Colonic mucosa (tissue), 4 donors: ENCODE data around the gene DCXR. TPM values are rescaled to one million over a fixed set of nuclear protein-coding genes. Genes with fewer than 3 reads are reported as not detected.
A peak's percentile ranks its signal among the peaks of the same experiment; 100 is the strongest.
"Not testable (repeated sequence)": the region's sequence is repeated elsewhere in the genome, so short reads cannot be mapped to it uniquely, and the experiment has no call there.

Experiments used
- DNase-seq: peaks from one replicate; pipeline ENCODE4 v3.0.0-alpha.2; 2020
- H3K27ac ChIP-seq: fragments of 200-600 bp; one replicate; pipeline ENCODE4 v1.8.0; 2021
- H3K27me3 ChIP-seq: fragments of 200-600 bp; one replicate; pipeline ENCODE4 v1.8.0; 2021
- H3K36me3 ChIP-seq: fragments of 200-600 bp; one replicate; pipeline ENCODE4 v1.8.0; 2021
- H3K4me1 ChIP-seq: fragments of 200-600 bp; one replicate; pipeline ENCODE4 v1.8.0; 2021; ENCODE audit warnings: mild to moderate bottlenecking
- H3K4me3 ChIP-seq: fragments of 200-600 bp; one replicate; pipeline ENCODE4 v1.8.0; 2021
- H3K9ac ChIP-seq, 2 donors: one replicate each; pipeline ENCODE4 v1.7.0; 2013; ENCODE audit warnings: control low read depth in 2 of 2, low read depth in 2 of 2, low read length in 2 of 2
- H3K9me3 ChIP-seq: fragments of 200-600 bp; one replicate; pipeline ENCODE4 v1.8.0; 2021
- CTCF ChIP-seq: fragments of 200-600 bp; IDR thresholded peaks from one replicate; pipeline ENCODE4 v1.8.0; 2022; ENCODE audit warnings: antibody characterized with exemption, mild to moderate bottlenecking
- intact Hi-C: fragments of 100-400 bp; cut with DNase I; formaldehyde crosslinking; loops from one replicate; pipeline ENCODE4 v1.14.1; 2022
- total RNA-seq, 2 donors: library from RNA; stranded (reverse); fragmentation: NEBNext Ultra II Directional in 1 of 2; extraction: Animal tissue kit (Norgen Biotek cat#: 25700) in 1 of 2; gene quantifications; one replicate each; pipeline ENCODE4 v1.2.1, GENCODE V29; 2021
- donor health status: healthy.
- donor health status: DM: no; HTN: no; CAD: no.
- donor health status: DM: no; HTN: no; CAD: no.

DCXR gene
- total RNA-seq, 2 donors from 2014 or later, result 115 to 183 TPM

DNA sequence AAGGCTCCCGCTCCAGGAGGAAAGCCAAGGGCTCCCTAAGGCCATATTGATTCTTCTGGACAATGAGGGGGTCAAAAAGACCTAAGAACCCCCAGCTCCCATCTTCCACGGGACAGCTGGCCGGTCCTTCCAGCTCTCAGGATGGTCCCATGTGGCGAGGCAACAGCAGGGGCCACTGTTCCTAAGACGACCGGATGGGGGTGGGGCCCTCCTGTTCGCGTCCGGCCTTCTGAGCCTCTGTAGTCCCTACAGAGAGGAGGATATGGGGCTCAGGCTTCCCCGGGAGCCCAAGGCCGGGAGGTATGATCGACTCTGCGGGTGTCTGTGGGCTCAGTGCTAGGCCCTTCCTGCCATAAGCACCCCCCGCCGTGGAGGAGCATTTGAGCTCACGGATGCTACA is 6.0 kb upstream of the DCXR start:
- intact Hi-C loops, result no loop called here
- Histone ChIP-seq H3K9ac (no peak overlapping the region), H3K4me1 (no peaks in the 10 kb centered on the region), H3K27ac (no peak overlapping the region), H3K4me3 (no peak overlapping the region), H3K27me3 (no peaks in the 10 kb centered on the region), H3K36me3 (no peaks in the 10 kb centered on the region), H3K9me3 (no peaks in the 10 kb centered on the region)
- TF ChIP-seq CTCF, result no peak
- DNase-seq, result no peak

DNA sequence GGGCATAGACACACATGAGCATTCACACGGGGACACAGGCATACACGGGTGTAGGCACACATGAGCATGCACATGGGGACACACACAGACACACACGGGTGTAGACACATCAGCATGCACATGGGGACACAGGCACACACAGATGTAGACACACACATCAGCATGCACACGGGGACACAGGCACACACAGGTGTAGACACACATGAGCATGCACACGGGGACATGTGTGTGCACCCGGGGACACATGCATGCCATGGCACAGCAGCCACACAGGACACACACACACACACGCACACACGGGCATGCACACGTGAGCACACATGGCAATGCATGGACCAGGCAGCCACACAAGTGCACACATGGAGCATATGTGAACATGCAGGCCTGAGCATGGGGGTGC is 5.2 kb upstream of the DCXR start:
- TF ChIP-seq CTCF, result no peak
- no peaks in the 10 kb centered on the region for H3K27me3 ChIP-seq
- no peak overlapping the region for H3K27ac ChIP-seq
- intact Hi-C loops, result no loop called here
- no peak overlapping the region for H3K4me3 ChIP-seq
- DNase-seq, result no peak
- no peaks in the 10 kb centered on the region for H3K36me3 ChIP-seq
- no peaks in the 10 kb centered on the region for H3K9me3 ChIP-seq
- peaks cover 4% of the 10 kb centered on the region for H3K4me1 ChIP-seq
- no peak overlapping the region for H3K9ac ChIP-seq

GRCh38 chr17:82041144-82041814 is 3.8 kb upstream of the DCXR start:
- Histone ChIP-seq H3K9ac (no peak overlapping the region), H3K27me3 (no peaks in the 10 kb centered on the region), H3K36me3 (no peaks in the 10 kb centered on the region), H3K9me3 (no peaks in the 10 kb centered on the region), H3K4me3 (no peak overlapping the region), H3K4me1 (peaks cover 9% of the 10 kb centered on the region), H3K27ac (no peak overlapping the region)
- intact Hi-C loops, result no loop called here
- no peak for TF ChIP-seq CTCF
- no peak for DNase-seq

DNA sequence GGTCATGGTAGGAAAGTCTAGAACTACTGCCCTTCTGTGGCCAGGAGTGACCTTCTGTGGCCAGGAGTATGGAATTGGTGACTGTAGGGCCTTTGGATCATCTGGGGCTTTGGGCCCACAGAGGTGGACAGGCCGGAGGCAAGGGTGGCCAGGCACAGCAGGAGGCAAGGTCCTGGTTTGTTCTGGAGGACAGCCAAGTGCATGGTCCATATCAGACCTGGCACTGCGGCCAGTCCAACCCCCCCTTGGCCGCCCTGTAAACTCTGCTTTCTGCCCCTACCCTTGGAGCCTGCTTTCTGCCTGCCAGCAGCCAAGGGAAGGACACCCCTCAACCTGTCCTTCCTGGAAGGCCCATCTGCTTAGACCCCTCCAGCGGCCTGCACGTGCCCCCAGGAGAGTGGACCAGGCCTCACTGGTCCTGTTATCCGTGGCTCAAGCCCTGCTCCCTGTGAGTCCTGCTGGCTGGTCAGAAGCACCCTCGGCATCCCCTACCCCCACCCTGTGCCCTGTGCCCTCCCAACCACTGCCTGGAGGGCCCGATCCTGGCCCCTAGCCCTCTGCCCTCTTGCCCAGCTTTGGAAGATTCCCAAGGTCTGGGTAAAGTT is 2.3 kb upstream of the DCXR start:
- intact Hi-C loops, result loop anchor here (10.0 kb wide), 1 partner anchor 285 kb away; no protein-coding TSS in a partner anchor
- Histone ChIP-seq H3K9ac (no peak overlapping the region), H3K4me1 (peaks cover 10% of the 10 kb centered on the region), H3K27ac (no peak overlapping the region), H3K27me3 (no peaks in the 10 kb centered on the region), H3K4me3 (no peak overlapping the region), H3K36me3 (no peaks in the 10 kb centered on the region), H3K9me3 (no peaks in the 10 kb centered on the region)
- no peak for DNase-seq
- no peak for TF ChIP-seq CTCF

- H3K36me3 ChIP-seq, H3K9ac ChIP-seq, H3K4me3 ChIP-seq, DNase-seq, H3K27me3 ChIP-seq, H3K4me1 ChIP-seq, H3K9me3 ChIP-seq, H3K27ac ChIP-seq: not testable (repeated sequence)
- intact Hi-C loops, result loop anchor here (10.0 kb wide), 1 partner anchor 286 kb away; no protein-coding TSS in a partner anchor
These were observed 1.4 kb upstream of the DCXR start for GRCh38 chr17:82038796-82039409.

GRCh38 chr17:82037889-82038195 is 345 bp upstream of the DCXR start:
- no peak for DNase-seq
- no peaks in the 10 kb centered on the region for H3K36me3 ChIP-seq
- H3K4me3 ChIP-seq, result peak overlapping the region; percentile 83
- H3K27ac ChIP-seq, result peak overlapping the region; percentile 95
- no peak for TF ChIP-seq CTCF
- no peaks in the 10 kb centered on the region for H3K27me3 ChIP-seq
- peak overlapping the region in 1 of 2 donors; percentile 28 for H3K9ac ChIP-seq
- peaks cover 10% of the 10 kb centered on the region for H3K4me1 ChIP-seq
- no peaks in the 10 kb centered on the region for H3K9me3 ChIP-seq
- intact Hi-C loops, result loop anchor here (10.0 kb wide), 1 partner anchor 287 kb away; no protein-coding TSS in a partner anchor
